ENCODE results near the gene RPS18. TPM values are rescaled to one million over a fixed set of nuclear protein-coding genes. Genes with fewer than 3 reads are reported as not detected.

Gene RPS18
- total and polyA plus RNA-seq, 10 of the 15 experiments (the other 5 are each of a cell fraction or from before 2014, with no cell fraction given), result 4,228 to 20,828 (median 7,406) TPM

- no peak for TF ChIP-seq BCLAF1 (IDR thresholded peaks at IDR 0.05)
- TF ChIP-seq EED (IDR thresholded peaks at IDR 0.05; ENCODE audit: low read depth), result no peak
- TF ChIP-seq MYC (IDR thresholded peaks at IDR 0.05; ENCODE audit: insufficient read depth, insufficient read length, insufficient replicate concordance, low read length, severe bottlenecking), result no peak
- no peak for TF ChIP-seq MLLT1 (IDR thresholded peaks at IDR 0.05)
- TF ChIP-seq PRDM15 (CRISPR knock-in tag; IDR thresholded peaks at IDR 0.05), result no peak
- no peak for TF ChIP-seq SUZ12 (IDR thresholded peaks at IDR 0.05; ENCODE audit: unreplicated experiment)
These were observed 6.5 kb downstream of the RPS18 start (continued) for GRCh38 chr6:33278392-33278741.
